ENCODE measurements around the gene NEURL1B. TPM values are rescaled to one million over a fixed set of nuclear protein-coding genes. Genes with fewer than 3 reads are reported as not detected.
A peak's percentile ranks its signal among the peaks of the same experiment; 100 is the strongest.
"Not testable (repeated sequence)": the region's sequence is repeated elsewhere in the genome, so short reads cannot be mapped to it uniquely, and the experiment has no call there.

The NEURL1B gene
- total RNA-seq, 2 donors from 2014 or later: 20.6 to 33.6 TPM

- ATAC-seq: no peak
- intact Hi-C loops (cut with DNase I): no loop called here
- peak; percentile 17 for DNase-seq
Measured at GRCh38 chr5:172645271-172646055, 4.4 kb downstream of the NEURL1B start.

- DNase-seq: peak; percentile 44
- intact Hi-C loops (cut with DNase I): no loop called here
- peak; percentile 47 to 61 for ATAC-seq
Measured at GRCh38 chr5:172646716-172647285, 5.7 kb downstream of the NEURL1B start.

GRCh38 chr5:172647352-172648012, 6.4 kb downstream of the NEURL1B start:
- intact Hi-C loops (cut with DNase I): no loop called here
- ATAC-seq: no peak
- peak; percentile 16 for DNase-seq

DNA sequence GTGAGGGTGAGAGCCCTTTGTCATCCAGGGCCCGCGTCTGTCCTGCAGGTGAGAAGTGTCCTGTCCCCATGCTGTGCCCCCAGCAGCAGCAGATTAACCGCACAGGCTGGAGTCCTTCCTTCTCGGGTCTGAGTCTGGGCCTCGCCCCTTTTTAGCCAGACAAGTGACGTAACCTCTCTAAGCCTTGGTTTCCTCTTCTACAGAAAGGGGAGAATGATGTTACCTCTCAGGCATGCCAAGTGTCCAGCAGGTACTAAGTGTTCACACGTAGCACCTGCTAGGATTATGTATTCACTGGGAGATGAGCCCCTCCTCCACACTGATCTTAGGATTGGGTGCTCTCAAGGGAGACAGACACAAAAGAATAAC, 6.9 kb downstream of the NEURL1B start:
- intact Hi-C loops (cut with DNase I): no loop called here
- ATAC-seq (no peak), DNase-seq (no peak)

- DNase-seq (no peak), ATAC-seq (no peak)
- intact Hi-C loops (cut with DNase I): no loop called here
Measured at GRCh38 chr5:172648755-172649154, 7.7 kb downstream of the NEURL1B start.

DNA sequence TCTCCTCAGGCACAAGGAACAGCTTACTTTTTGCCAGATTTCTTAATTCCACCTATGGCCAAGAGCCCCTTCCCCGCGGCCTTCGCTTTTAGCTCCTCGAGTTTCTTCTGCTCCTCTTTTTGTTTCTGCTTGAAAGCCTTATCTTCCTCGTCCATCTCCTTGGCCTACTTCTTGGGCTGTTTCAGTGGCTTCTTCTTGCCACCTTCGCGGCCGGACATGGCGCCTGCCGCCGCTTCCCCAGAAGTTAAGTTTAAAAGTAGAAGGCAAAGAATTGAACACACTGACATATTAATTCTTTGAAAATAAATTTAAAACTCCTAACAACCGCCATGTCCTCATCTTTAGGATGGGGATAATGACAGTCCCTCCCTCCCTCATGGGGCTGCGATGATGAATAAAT, 15.4 kb downstream of the NEURL1B start:
- intact Hi-C loops (cut with DNase I): loop anchor here in 1 of 2 donors (5.0 kb wide), 1 partner anchor 36 kb away; no protein-coding TSS in a partner anchor
- DNase-seq: not testable (repeated sequence)

GRCh38 chr5:172657524-172658233, 16.6 kb downstream of the NEURL1B start:
- ATAC-seq, DNase-seq: not testable (repeated sequence)
- intact Hi-C loops (cut with DNase I): loop anchor here in 1 of 2 donors (5.0 kb wide), 1 partner anchor 35 kb away; no protein-coding TSS in a partner anchor

More for the DNA sequence above, 15.4 kb downstream of the NEURL1B start:
- not testable (repeated sequence) for ATAC-seq

DNA sequence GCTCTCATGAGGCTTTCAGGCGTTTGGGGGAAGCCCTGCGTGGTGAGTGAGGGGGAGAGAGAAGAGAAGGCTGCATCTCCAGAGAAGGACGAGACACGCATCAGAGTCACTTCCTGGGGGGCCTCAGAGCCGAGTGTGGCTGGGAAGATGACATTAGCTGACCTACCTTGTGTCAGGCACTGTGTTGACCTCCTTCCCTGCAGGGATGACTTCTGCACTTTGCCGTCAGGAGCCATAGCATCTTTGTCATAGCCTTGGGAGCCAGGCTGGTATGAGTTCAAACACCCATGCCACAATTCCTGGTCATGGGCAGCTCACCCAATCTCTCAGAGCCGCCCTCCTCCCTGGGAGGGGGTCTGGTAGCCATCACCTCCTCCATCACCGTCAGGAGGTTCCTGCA, 17.3 kb downstream of the NEURL1B start:
- intact Hi-C loops (cut with DNase I): loop anchor here in 1 of 2 donors (5.0 kb wide), 1 partner anchor 34 kb away; no protein-coding TSS in a partner anchor
- ATAC-seq (no peak), DNase-seq (no peak)

DNA sequence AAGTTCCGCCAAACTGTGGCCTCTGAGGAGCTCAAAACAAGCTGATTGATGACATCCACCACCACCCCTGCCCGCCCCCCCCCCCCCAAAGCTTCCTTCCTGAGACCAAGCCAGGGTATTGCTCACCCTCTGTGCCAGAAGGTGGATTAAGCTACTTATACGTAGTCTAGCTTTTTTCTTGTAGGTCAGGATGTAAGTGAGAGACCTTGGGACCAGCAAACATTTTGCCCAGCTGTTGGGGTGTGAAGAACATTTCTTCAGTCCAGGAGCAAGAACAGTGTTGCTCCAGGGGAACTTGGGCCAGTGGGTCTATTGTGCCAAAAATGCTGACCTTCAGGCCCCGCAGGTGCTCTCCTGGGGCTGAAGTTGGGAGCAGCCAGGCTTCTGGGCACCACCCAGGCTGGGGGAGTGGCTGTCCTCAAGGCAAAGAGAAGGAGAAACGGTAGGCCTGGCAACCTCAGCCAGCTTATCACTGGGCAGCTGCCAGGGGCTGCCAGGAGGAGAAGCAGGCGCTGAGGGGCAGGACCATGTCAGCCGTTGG, 18.0 kb downstream of the NEURL1B start:
- intact Hi-C loops (cut with DNase I): loop anchor here in 1 of 2 donors (5.0 kb wide), 1 partner anchor 33 kb away; no protein-coding TSS in a partner anchor
- DNase-seq (peak; percentile 62), ATAC-seq (peak; percentile 64 to 82)

GRCh38 chr5:172659570-172659908, 18.5 kb downstream of the NEURL1B start:
- DNase-seq (no peak), ATAC-seq (peak in 1 of 2 donors; percentile 25)
- intact Hi-C loops (cut with DNase I): loop anchor here in 1 of 2 donors (5.0 kb wide), 1 partner anchor 33 kb away; no protein-coding TSS in a partner anchor

DNA sequence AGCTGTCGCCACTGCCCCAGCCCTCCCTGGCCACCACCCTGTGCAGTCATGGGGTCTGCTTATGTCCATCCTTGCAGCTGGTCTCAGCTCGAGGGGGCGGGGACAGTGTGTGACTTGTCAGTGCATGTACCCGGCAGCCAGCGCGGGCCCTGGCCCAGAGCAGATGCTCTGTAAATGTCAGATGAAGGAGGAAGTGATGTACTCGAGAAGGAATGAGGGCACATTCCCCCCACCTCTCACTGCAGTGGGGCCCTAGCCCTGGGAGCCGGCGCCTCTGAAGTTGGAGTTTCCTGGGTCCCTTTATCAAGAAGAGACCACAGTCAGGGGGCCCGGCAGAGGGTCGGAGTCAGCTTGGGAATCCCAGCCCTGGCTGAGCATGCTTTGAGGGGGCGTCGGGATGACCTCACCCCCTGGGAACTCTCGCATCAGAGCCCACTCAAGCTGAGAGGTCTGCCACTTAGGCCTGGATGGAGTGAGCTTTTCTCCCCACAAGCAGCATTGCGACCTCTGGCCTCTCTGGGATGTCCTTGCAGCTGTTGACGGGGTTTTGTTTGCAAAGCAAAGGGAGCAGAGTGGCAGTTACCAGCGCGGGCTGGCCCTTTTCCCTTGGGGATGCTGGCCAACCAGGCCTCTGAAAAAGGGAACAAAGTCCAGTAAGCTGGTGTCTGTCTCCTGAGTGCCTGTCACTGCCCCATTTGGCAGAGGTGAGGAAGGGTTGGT, 19.0 kb downstream of the NEURL1B start:
- intact Hi-C loops (cut with DNase I): loop anchor here in 1 of 2 donors (5.0 kb wide), 1 partner anchor 32 kb away; no protein-coding TSS in a partner anchor
- ATAC-seq (peak; percentile 90 to 94), DNase-seq (peak; percentile 93)

GRCh38 chr5:172660974-172661373, 19.9 kb downstream of the NEURL1B start:
- intact Hi-C loops (cut with DNase I): no loop called here
- DNase-seq (no peak), ATAC-seq (no peak)

DNA sequence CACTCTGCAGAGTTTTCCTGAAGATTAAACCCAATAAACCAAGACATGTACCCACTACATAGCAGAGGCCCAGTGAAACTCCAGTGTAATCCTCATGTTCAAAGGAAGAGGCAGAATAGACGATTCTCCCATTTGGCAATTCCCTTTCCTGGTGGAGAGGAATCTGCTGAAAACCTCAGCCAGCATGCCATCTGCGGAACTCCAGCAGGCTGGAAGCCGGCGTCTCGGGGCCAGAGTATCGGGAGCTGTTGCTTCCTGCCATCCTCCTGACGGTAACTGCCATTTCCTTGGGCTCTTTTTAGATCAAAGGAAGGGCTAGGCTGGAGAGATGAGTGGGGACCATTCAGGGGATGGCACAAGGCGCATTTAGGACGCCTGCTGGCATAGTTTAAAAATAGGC, 20.5 kb downstream of the NEURL1B start:
- intact Hi-C loops (cut with DNase I): no loop called here
- no peak for ATAC-seq
- no peak for DNase-seq

DNA sequence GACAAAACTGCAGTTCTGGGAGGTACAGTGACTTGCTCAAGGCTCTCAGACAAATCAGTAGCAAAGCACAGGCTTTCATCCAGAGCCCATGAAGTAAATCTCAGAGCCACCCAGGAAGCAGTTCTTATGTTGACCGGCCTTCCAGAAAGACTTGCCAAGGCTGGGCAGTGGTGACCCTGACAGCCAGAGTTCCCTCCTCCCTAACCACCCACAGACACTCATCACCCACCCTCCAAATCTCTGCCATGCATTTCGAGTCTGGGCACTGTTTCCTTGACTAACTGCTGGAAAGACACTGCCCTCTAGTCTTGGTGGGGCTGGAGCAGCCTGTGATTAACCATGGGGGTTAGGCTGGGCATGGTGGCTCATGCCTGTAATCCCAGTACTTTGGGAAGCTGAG, 21.5 kb downstream of the NEURL1B start:
- intact Hi-C loops (cut with DNase I): no loop called here
- DNase-seq: no peak

DNA sequence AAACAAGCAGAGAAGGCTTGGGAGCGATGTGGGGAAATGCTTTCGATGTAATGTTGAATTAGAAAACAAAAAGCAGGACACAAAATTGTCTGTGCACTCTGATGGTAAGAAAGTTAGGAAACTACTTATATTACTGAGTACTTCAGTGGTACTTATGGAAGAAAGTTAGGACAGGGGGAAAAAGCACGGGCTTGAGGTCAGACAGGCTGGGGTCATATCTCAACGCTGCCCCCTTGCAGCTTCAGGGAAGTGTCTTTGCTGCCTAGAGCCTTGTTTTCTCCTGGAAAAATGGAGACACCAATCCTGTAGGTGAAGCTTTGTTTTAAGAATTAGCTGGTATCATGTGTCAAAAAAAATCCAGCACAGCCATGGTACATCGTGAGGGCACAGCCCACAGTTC, 23.0 kb downstream of the NEURL1B start:
- intact Hi-C loops (cut with DNase I): loop anchor here in 1 of 2 donors (2.0 kb wide), 1 partner anchor 33 kb away; no protein-coding TSS in a partner anchor
- DNase-seq (no peak), ATAC-seq (no peak)

More for the DNA sequence above, 21.5 kb downstream of the NEURL1B start:
- no peak for ATAC-seq

GRCh38 chr5:172664681-172665541, 23.8 kb downstream of the NEURL1B start:
- DNase-seq (no peak), ATAC-seq (no peak)
- intact Hi-C loops (cut with DNase I): loop anchor here in 1 of 2 donors (2.0 kb wide), 1 partner anchor 32 kb away; no protein-coding TSS in a partner anchor

DNA sequence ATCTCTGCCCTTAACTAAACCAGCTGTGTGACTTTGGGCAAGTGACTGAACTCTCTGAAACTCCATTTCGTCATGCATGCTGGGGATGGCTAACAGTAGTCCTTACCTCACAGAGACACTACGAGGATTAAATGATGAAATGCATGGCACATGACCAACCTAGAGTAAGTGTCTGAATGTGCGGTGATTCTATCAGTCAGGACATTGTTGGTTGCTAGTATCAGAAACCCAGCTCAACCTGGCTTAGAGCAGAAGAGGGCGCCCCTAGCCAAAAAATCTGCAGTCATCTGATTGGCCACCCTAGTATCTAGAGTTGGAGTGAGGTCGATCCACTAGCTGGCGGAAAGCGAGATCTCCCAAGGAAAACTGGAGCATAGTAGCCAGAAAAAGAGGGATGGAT, 25.2 kb downstream of the NEURL1B start:
- intact Hi-C loops (cut with DNase I): no loop called here
- no peak for DNase-seq
- peak; percentile 56 to 78 for ATAC-seq

Data from left cardiac atrium (tissue), 4 donors.